NT2/D1 (cell line): Measurements from ENCODE around the gene RGS3.

ENCODE experiments used
- SUZ12 ChIP-seq: IDR thresholded peaks from 2 replicates; pipeline ENCODE4 v1.6.1; 2011; ENCODE audit not compliant: insufficient read length, insufficient read depth; ENCODE audit errors: extremely low read depth
- YY1 ChIP-seq: IDR thresholded peaks from 2 replicates; pipeline ENCODE4 v1.6.1; 2011; ENCODE audit not compliant: insufficient read length, insufficient read depth
- ZNF274 ChIP-seq: IDR thresholded peaks from 2 replicates; pipeline ENCODE4 v1.6.1; 2011; ENCODE audit warnings: mild to moderate bottlenecking, low read depth, low read length

DNA sequence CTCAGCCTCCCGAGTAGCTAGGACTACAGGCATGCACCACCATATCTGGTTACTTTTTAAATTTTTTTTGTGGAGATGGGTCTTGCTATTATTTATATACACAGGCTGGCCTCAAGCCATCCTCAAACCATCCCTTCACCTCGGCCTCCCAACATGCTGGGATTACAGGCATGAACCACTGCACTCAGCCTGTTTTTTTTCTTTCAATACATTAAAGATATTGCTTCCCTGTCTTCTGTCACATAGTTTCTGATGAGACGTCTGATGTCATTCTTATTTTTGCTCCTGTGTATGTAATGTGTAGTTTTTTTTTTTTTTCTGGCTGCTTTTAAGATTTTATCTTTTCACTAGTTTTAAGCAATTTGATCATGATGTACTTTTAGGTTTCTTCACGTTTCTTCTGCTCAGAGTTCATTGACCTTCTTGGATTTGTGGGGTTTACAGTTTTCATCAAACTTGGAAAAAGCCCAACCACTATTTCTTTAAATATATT is 11.4 kb upstream of the RGS3 start:
- TF ChIP-seq SUZ12 (no peak), ZNF274 (no peak), YY1 (no peak)
